CD4-positive, alpha-beta T cell treated with Interleukin-15 for 4 hours (primary cell): ENCODE measurements around the gene MAPK11.

Experiments used
- DNase-seq: peaks from one replicate; pipeline ENCODE4 v3.0.0-alpha.2; 2020; ENCODE audit warnings: low spot score

The MAPK11 gene

GRCh38 chr22:50260434-50260800 is 9.8 kb downstream of the MAPK11 start:
- no peak for DNase-seq

- no peak for DNase-seq
Measured at GRCh38 chr22:50259302-50259701, 10.9 kb downstream of the MAPK11 start.

- no peak for DNase-seq
Measured at GRCh38 chr22:50258361-50259292, 11.6 kb downstream of the MAPK11 start.

- DNase-seq: no peak
Measured at GRCh38 chr22:50257451-50258360, 12.5 kb downstream of the MAPK11 start.

GRCh38 chr22:50257041-50257440 is 13.1 kb downstream of the MAPK11 start:
- no peak for DNase-seq

GRCh38 chr22:50256258-50256862 is 13.8 kb downstream of the MAPK11 start:
- DNase-seq: no peak

GRCh38 chr22:50255607-50256006 is 14.6 kb downstream of the MAPK11 start:
- no peak for DNase-seq

GRCh38 chr22:50255099-50255498 is 15.1 kb downstream of the MAPK11 start:
- no peak for DNase-seq

- no peak for DNase-seq
Measured at GRCh38 chr22:50253941-50254340, 16.2 kb downstream of the MAPK11 start.

- no peak for DNase-seq
Measured at GRCh38 chr22:50253046-50253915, 16.9 kb downstream of the MAPK11 start.

GRCh38 chr22:50252082-50253045 is 17.8 kb downstream of the MAPK11 start:
- peak; percentile 75 for DNase-seq

- no peak for DNase-seq
Measured at GRCh38 chr22:50251477-50252081, 18.6 kb downstream of the MAPK11 start.

GRCh38 chr22:50250555-50251476 is 19.4 kb downstream of the MAPK11 start, which contains the start of gene HDAC10:
HDAC10 (minus strand) TSS chr22:50251265; CDS start chr22:50251032, 233 bp downstream.
- peak; percentile 74 for DNase-seq

GRCh38 chr22:50250249-50250554 is 20.0 kb downstream of the MAPK11 start:
- DNase-seq: no peak

- DNase-seq: no peak
Measured at GRCh38 chr22:50249341-50250248, 20.6 kb downstream of the MAPK11 start.

GRCh38 chr22:50248196-50249081 is 21.7 kb downstream of the MAPK11 start:
- DNase-seq: no peak

GRCh38 chr22:50247748-50248147 is 22.4 kb downstream of the MAPK11 start:
- DNase-seq: peak; percentile 64
